HG03571 (cell line): Measurements from ENCODE around the gene KRTAP19-7.

Source experiments
- ATAC-seq: cut with Tn5 transposase; IDR thresholded peaks from one replicate; pipeline ENCODE4 v1.9.1; 2021; ENCODE audit not compliant: unreplicated experiment

KRTAP19-7 gene

GRCh38 chr21:30561264-30561895, at the start of gene KRTAP19-7:
TSS of gene KRTAP19-7 (minus strand) at chr21:30561314. CDS start at chr21:30561289, 25 bp downstream.
- ATAC-seq, result no peak

- ATAC-seq, result no peak
Measured at GRCh38 chr21:30605968-30606367, 44.9 kb upstream of the KRTAP19-7 start.

- no peak for ATAC-seq
Measured at GRCh38 chr21:30600787-30601186, 39.7 kb upstream of the KRTAP19-7 start, which contains the start of gene KRTAP22-1. TSS of gene KRTAP22-1 (plus strand) at chr21:30601087.

GRCh38 chr21:30598802-30599201, 37.7 kb upstream of the KRTAP19-7 start, which contains the start of gene KRTAP6-2:
TSS of gene KRTAP6-2 (minus strand) at chr21:30598902. CDS start at chr21:30598874, 28 bp downstream.
- no peak for ATAC-seq

GRCh38 chr21:30592140-30592539, 31.0 kb upstream of the KRTAP19-7 start, which contains the start of gene KRTAP6-3:
TSS of gene KRTAP6-3 (plus strand) at chr21:30592440. CDS start at chr21:30592446, 6 bp downstream.
- no peak for ATAC-seq

- no peak for ATAC-seq
Measured at GRCh38 chr21:30590297-30590696, 29.2 kb upstream of the KRTAP19-7 start, which contains the start of gene KRTAP22-2. TSS of gene KRTAP22-2 (minus strand) at chr21:30590397.

GRCh38 chr21:30582870-30583269, 21.8 kb upstream of the KRTAP19-7 start:
- no peak for ATAC-seq

GRCh38 chr21:30580132-30580531, 19.0 kb upstream of the KRTAP19-7 start:
- no peak for ATAC-seq

- ATAC-seq, result no peak
Measured at GRCh38 chr21:30579346-30579745, 18.2 kb upstream of the KRTAP19-7 start.

GRCh38 chr21:30577766-30578165, 16.7 kb upstream of the KRTAP19-7 start:
- no peak for ATAC-seq

- ATAC-seq, result no peak
Measured at GRCh38 chr21:30567617-30568016, 6.5 kb upstream of the KRTAP19-7 start.

- no peak for ATAC-seq
Measured at GRCh38 chr21:30563630-30564029, 2.5 kb upstream of the KRTAP19-7 start.

- ATAC-seq, result no peak
Measured at GRCh38 chr21:30563072-30563471, 2.0 kb upstream of the KRTAP19-7 start.

- ATAC-seq, result no peak
Measured at GRCh38 chr21:30561957-30562356, 843 bp upstream of the KRTAP19-7 start.

GRCh38 chr21:30555095-30555494, 6.0 kb downstream of the KRTAP19-7 start:
- no peak for ATAC-seq

GRCh38 chr21:30552782-30553181, 8.3 kb downstream of the KRTAP19-7 start:
- ATAC-seq, result no peak

- no peak for ATAC-seq
Measured at GRCh38 chr21:30541764-30542163, 19.4 kb downstream of the KRTAP19-7 start, which contains the start of gene KRTAP19-6. TSS of gene KRTAP19-6 (minus strand) at chr21:30541864. CDS start at chr21:30541833, 31 bp downstream.

- ATAC-seq, result no peak
Measured at GRCh38 chr21:30518876-30519275, 42.2 kb downstream of the KRTAP19-7 start.

GRCh38 chr21:30515681-30516080, 45.4 kb downstream of the KRTAP19-7 start:
- ATAC-seq, result no peak
